B cell (primary cell): ENCODE data around the gene STIMATE.

ENCODE experiments used
- EZH2 ChIP-seq: IDR thresholded peaks from 2 replicates; pipeline ENCODE4 v1.6.1; 2012; ENCODE audit warnings: borderline replicate concordance, low read depth, mild to moderate bottlenecking, moderate library complexity, low read length; ENCODE audit not compliant: insufficient read depth, poor library complexity, severe bottlenecking
- TF ChIP-seq, protein P1 (sequence below): fragments of 200-600 bp; IDR thresholded peaks from one replicate; pipeline ENCODE4 v1.8.0; 2022; ENCODE audit warnings: antibody characterized with exemption, mild to moderate bottlenecking

DNA sequence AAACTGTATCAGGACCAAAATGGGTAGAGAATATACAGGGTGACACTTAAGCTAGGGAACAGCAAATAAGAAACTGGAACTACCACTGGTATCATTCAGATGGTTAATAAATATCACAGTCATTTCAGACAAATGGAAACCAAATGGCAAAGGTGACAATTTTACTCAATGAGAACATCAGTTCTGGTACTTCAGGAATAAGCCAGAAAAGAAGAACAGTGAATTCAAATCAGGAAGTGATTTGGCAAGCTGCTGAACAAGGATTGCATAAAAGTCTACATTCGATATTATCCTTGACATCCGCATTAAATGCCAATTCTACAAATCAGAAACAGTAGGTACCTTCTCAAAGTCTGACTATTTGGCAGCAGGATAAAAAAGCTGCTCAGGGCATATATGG is 23.5 kb upstream of the STIMATE start:
- TF ChIP-seq EZH2 = no peak
- TF ChIP-seq, protein P1, sequence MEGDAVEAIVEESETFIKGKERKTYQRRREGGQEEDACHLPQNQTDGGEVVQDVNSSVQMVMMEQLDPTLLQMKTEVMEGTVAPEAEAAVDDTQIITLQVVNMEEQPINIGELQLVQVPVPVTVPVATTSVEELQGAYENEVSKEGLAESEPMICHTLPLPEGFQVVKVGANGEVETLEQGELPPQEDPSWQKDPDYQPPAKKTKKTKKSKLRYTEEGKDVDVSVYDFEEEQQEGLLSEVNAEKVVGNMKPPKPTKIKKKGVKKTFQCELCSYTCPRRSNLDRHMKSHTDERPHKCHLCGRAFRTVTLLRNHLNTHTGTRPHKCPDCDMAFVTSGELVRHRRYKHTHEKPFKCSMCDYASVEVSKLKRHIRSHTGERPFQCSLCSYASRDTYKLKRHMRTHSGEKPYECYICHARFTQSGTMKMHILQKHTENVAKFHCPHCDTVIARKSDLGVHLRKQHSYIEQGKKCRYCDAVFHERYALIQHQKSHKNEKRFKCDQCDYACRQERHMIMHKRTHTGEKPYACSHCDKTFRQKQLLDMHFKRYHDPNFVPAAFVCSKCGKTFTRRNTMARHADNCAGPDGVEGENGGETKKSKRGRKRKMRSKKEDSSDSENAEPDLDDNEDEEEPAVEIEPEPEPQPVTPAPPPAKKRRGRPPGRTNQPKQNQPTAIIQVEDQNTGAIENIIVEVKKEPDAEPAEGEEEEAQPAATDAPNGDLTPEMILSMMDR = no peak
